Osteoblast (primary cell): ENCODE results near the gene MINK1. TPM values are rescaled to one million over a fixed set of nuclear protein-coding genes. Genes with fewer than 3 reads are reported as not detected.
A peak's percentile ranks its signal among the peaks of the same experiment; 100 is the strongest.

Experiments
- DNase-seq: peaks from one replicate; pipeline ENCODE4 v3.0.0; 2011; ENCODE audit warnings: low spot score, mixed read lengths; ENCODE audit not compliant: insufficient read length; ENCODE audit errors: missing footprints
- H2AFZ ChIP-seq: 2 replicates; pipeline ENCODE4 v1.6.0; 2011; ENCODE audit warnings: mild to moderate bottlenecking, low read length
- H3K27ac ChIP-seq: 2 replicates; pipeline ENCODE4 v1.5.1; 2011; ENCODE audit warnings: mild to moderate bottlenecking, low read depth, low read length, moderate library complexity
- H3K27me3 ChIP-seq: 2 replicates; pipeline ENCODE4 v1.6.0; 2012; ENCODE audit warnings: mild to moderate bottlenecking, control low read depth, inconsistent platforms, low read length, moderate library complexity; ENCODE audit not compliant: insufficient read depth
- H3K36me3 ChIP-seq: 2 replicates; pipeline ENCODE4 v1.5.1; 2011; ENCODE audit warnings: mild to moderate bottlenecking, low read length, control low read depth, moderate library complexity; ENCODE audit not compliant: insufficient read depth
- H3K4me1 ChIP-seq: 2 replicates; pipeline ENCODE4 v1.5.1; 2011; ENCODE audit warnings: mild to moderate bottlenecking, low read length, control low read depth, moderate library complexity; ENCODE audit not compliant: insufficient read depth
- H3K4me2 ChIP-seq: 2 replicates; pipeline ENCODE4 v1.6.0; 2011; ENCODE audit warnings: mild to moderate bottlenecking, low read length; ENCODE audit not compliant: insufficient read depth
- H3K4me3 ChIP-seq: fragments of 200-600 bp; sonication (generic); 3 replicates; pipeline ENCODE4 v1.5.1; 2012; ENCODE audit warnings: mild to moderate bottlenecking, low read length, inconsistent platforms; ENCODE audit not compliant: insufficient read depth
- H3K79me2 ChIP-seq: 2 replicates; pipeline ENCODE4 v1.6.0; 2012; ENCODE audit warnings: mild to moderate bottlenecking, low read length, control low read depth, inconsistent platforms; ENCODE audit not compliant: insufficient read depth
- H3K9me3 ChIP-seq: 2 replicates; pipeline ENCODE4 v1.5.1; 2011; ENCODE audit warnings: low read depth, low read length, control low read depth
- H4K20me1 ChIP-seq: 2 replicates; pipeline ENCODE4 v1.6.0; 2012; ENCODE audit warnings: mild to moderate bottlenecking, low read length, control low read depth; ENCODE audit not compliant: insufficient read depth
- total RNA-seq: library from RNA; depleted of rRNA; stranded (reverse); fragments of >200 nt; gene quantifications from 2 replicates; pipeline ENCODE4 v1.2.3, GENCODE V29; 2012
- TF ChIP-seq, protein P1 (sequence below): IDR thresholded peaks from 2 replicates; pipeline ENCODE4 v1.5.1; 2011; ENCODE audit warnings: mild to moderate bottlenecking, low read depth, low read length, moderate library complexity; ENCODE audit errors: extremely low read depth

The MINK1 gene
- total RNA-seq, 1 donor: 34.4 TPM

DNA sequence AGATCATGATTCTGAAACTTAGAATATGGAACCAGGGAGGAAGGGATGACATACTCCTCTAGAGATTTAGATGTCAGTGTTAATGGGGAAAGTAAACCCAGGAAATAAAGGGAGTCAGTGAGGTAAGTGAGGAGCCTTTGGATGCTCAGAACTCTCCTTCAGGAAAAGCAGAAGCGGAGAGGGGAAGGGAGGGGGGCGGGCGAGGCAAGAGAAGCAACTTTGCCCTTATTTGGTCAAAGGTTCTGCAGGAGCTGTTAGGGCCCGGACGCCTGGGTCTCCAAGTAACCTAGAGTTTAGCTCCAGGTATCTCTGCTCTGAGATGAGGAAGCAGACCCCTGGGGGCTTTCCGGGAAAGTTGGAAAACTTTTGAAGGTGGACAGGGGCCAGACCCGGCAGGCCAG, 113.9 kb downstream of the MINK1 start:
- Histone ChIP-seq H3K36me3 (peaks cover 48% of the 10 kb centered on the region), H2AFZ (no peak overlapping the region), H4K20me1 (peaks cover 57% of the 10 kb centered on the region), H3K27ac (peak overlapping the region; percentile 83), H3K79me2 (peaks cover 63% of the 10 kb centered on the region), H3K4me2 (peak overlapping the region; percentile 92), H3K27me3 (no peaks in the 10 kb centered on the region), H3K4me3 (peak overlapping the region; percentile 96), H3K4me1 (peaks cover 42% of the 10 kb centered on the region), H3K9me3 (no peaks in the 10 kb centered on the region)
- peak; percentile 84 for DNase-seq
- TF ChIP-seq, protein P1, sequence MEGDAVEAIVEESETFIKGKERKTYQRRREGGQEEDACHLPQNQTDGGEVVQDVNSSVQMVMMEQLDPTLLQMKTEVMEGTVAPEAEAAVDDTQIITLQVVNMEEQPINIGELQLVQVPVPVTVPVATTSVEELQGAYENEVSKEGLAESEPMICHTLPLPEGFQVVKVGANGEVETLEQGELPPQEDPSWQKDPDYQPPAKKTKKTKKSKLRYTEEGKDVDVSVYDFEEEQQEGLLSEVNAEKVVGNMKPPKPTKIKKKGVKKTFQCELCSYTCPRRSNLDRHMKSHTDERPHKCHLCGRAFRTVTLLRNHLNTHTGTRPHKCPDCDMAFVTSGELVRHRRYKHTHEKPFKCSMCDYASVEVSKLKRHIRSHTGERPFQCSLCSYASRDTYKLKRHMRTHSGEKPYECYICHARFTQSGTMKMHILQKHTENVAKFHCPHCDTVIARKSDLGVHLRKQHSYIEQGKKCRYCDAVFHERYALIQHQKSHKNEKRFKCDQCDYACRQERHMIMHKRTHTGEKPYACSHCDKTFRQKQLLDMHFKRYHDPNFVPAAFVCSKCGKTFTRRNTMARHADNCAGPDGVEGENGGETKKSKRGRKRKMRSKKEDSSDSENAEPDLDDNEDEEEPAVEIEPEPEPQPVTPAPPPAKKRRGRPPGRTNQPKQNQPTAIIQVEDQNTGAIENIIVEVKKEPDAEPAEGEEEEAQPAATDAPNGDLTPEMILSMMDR: no peak

Other genes starting within 250 kb of the MINK1 start
- not detected in 2 replicates for gene SMTNL2, start 248.8 kb upstream of the MINK1 start, total RNA-seq
- gene ALOX15, start 191.7 kb upstream of the MINK1 start, total RNA-seq: not detected in 2 replicates
- gene PELP1, start 129.2 kb upstream of the MINK1 start, total RNA-seq: 18.6 and 19.9 TPM in 2 replicates
- 6.2 and 8.7 TPM in 2 replicates for gene ARRB2, start 122.7 kb upstream of the MINK1 start, total RNA-seq
- gene MED11, start 101.9 kb upstream of the MINK1 start, total RNA-seq: 11.2 and 13.0 TPM in 2 replicates
- gene ZMYND15, start 93.5 kb upstream of the MINK1 start, total RNA-seq: 0.59 and 1.4 TPM in 2 replicates
- 5.9 and 11.2 TPM in 2 replicates for gene CXCL16, start 93.4 kb upstream of the MINK1 start, total RNA-seq
- gene TM4SF5, start 61.5 kb upstream of the MINK1 start, total RNA-seq: not detected in 2 replicates
- 0.29 TPM in 1 of 2 replicates, not detected in the other for gene VMO1, start 47.0 kb upstream of the MINK1 start, total RNA-seq
- not detected in 2 replicates for gene GLTPD2, start 44.4 kb upstream of the MINK1 start, total RNA-seq
- 109 and 113 TPM in 2 replicates for gene PSMB6, start 37.2 kb upstream of the MINK1 start, total RNA-seq
- gene PLD2, start 26.2 kb upstream of the MINK1 start, total RNA-seq: 18.9 and 19.9 TPM in 2 replicates
- gene C17orf107, start 66.2 kb downstream of the MINK1 start, total RNA-seq: 4.0 and 5.3 TPM in 2 replicates
- gene CHRNE, start 69.8 kb downstream of the MINK1 start, total RNA-seq: 1.4 and 1.8 TPM in 2 replicates
- gene GP1BA, start 98.9 kb downstream of the MINK1 start, total RNA-seq: not detected in 2 replicates
- 43.6 and 47.4 TPM in 2 replicates for gene SLC25A11, start 106.7 kb downstream of the MINK1 start, total RNA-seq
- 25.3 and 26.5 TPM in 2 replicates for gene RNF167, start 106.9 kb downstream of the MINK1 start, total RNA-seq
- 347 and 425 TPM in 2 replicates for gene PFN1, start 115.2 kb downstream of the MINK1 start, total RNA-seq
- 2.9 TPM in 2 replicates for gene ENO3, start 117.8 kb downstream of the MINK1 start, total RNA-seq
- gene SPAG7, start 134.5 kb downstream of the MINK1 start, total RNA-seq: 34.0 and 39.8 TPM in 2 replicates
- 14.7 and 19.2 TPM in 2 replicates for gene CAMTA2, start 154.3 kb downstream of the MINK1 start, total RNA-seq
- 0.29 and 0.36 TPM in 2 replicates for gene INCA1, start 164.2 kb downstream of the MINK1 start, total RNA-seq
- 54.6 and 54.8 TPM in 2 replicates for gene KIF1C, start 164.6 kb downstream of the MINK1 start, total RNA-seq
- gene SLC52A1, start 202.1 kb downstream of the MINK1 start, total RNA-seq: not detected in 2 replicates
- 3.5 and 3.6 TPM in 2 replicates for gene ZFP3, start 245.1 kb downstream of the MINK1 start, total RNA-seq